Aorta (tissue), 5 donors: ENCODE results near the gene LPXN. TPM values are rescaled to one million over a fixed set of nuclear protein-coding genes. Genes with fewer than 3 reads are reported as not detected.

Experiments used
- ATAC-seq: fragments of 200-7000 bp; cut with Tn5 transposase; one replicate; pipeline ENCODE4 v1.9.1; 2022; ENCODE audit warnings: moderate library complexity; ENCODE audit not compliant: low FRiP score
- DNase-seq, 2 donors: peaks; one replicate each; pipeline ENCODE4 v3.0.0-alpha.2; 2020
- H3K27ac ChIP-seq, 2 donors: one replicate each; pipeline ENCODE4 v1.5.1; 2013; ENCODE audit warnings: low read length in 2 of 2, mild to moderate bottlenecking in 2 of 2, moderate library complexity in 2 of 2, control low read depth in 1 of 2, inconsistent platforms in 1 of 2, low read depth in 1 of 2
- H3K27me3 ChIP-seq, 2 donors: one replicate each; pipeline ENCODE4 v1.6.1; 2013; ENCODE audit warnings: control low read depth in 1 of 2, low read length in 1 of 2, mild to moderate bottlenecking in 1 of 2, moderate library complexity in 1 of 2; ENCODE audit not compliant: insufficient read depth in 2 of 2, control insufficient read depth in 1 of 2
- H3K36me3 ChIP-seq, 2 donors: one replicate each; pipeline ENCODE4 v1.6.1; 2013; ENCODE audit warnings: control low read depth in 1 of 2, low read length in 1 of 2, mild to moderate bottlenecking in 1 of 2; ENCODE audit not compliant: insufficient read depth in 2 of 2, control insufficient read depth in 1 of 2
- H3K4me1 ChIP-seq, 2 donors: one replicate each; pipeline ENCODE4 v1.6.1; 2013; ENCODE audit warnings: low read length in 2 of 2, control low read depth in 1 of 2, mild to moderate bottlenecking in 1 of 2, moderate library complexity in 1 of 2; ENCODE audit not compliant: insufficient read depth in 2 of 2, control insufficient read depth in 1 of 2
- H3K4me3 ChIP-seq, 2 donors: one replicate each; pipeline ENCODE4 v1.5.1; 2013; ENCODE audit warnings: low read length in 2 of 2, control low read depth in 1 of 2, mild to moderate bottlenecking in 1 of 2
- H3K9me3 ChIP-seq: one replicate; pipeline ENCODE4 v1.6.1; 2013; ENCODE audit warnings: mild to moderate bottlenecking, low read length; ENCODE audit not compliant: control insufficient read depth
- WGBS, 2 donors: extraction: QIAGEN DNeasy Blood & Tissue Kit; methylation state at CpG; one replicate each; pipeline ENCODE4 v1.1.7; 2013; 5-methylcytosine and 5-hydroxymethylcytosine counted together
- intact Hi-C, 2 donors: fragments of 100-400 bp; cut with DNase I; formaldehyde crosslinking; loops; one replicate each; pipeline versions ENCODE4 v1.14.2 to v1.15.0; 2022
- polyA plus RNA-seq, 2 donors: library from polyadenylated mRNA; stranded (reverse); fragments of 200-250 nt; gene quantifications; one replicate each; pipeline ENCODE4 v1.2.3, GENCODE V29; 2013
- total RNA-seq, 2 donors: library from RNA; stranded (reverse); fragmentation: NEBNext Ultra II Directional; extraction: Animal tissue kit (Norgen Biotek cat#: 25700); gene quantifications; one replicate each; pipeline ENCODE4 v1.2.1, GENCODE V29; 2021
- donor health status: healthy with polysubstance abuse.
- donor health status: Bipolar disorder and iron deficiency.
- donor health status: DM: no; HTN: no; CAD: no.
- donor health status: DM: no; HTN: no; CAD: no.
- donor health status: DM: yes; HTN: yes; CAD: no.

Gene LPXN
- total and polyA plus RNA-seq, 4 donors = 7.0 to 20.4 (median 11.6) TPM

GRCh38 chr11:58560842-58561241 is 14.8 kb downstream of the LPXN start:
- Histone ChIP-seq H3K9me3 (no peaks in the 10 kb centered on the region), H3K36me3 (no peaks in the 10 kb centered on the region), H3K4me1 (peaks cover 5 to 6% of the 10 kb centered on the region in 2 donors), H3K27me3 (no peaks in the 10 kb centered on the region), H3K4me3 (no peak overlapping the region), H3K27ac (peak overlapping the region in 1 of 2 donors; percentile 57)
- 35% methylated on average over 2 of the region's 2 CpGs for WGBS, 2 donors
- DNase-seq (no peak), ATAC-seq (no peak)
- intact Hi-C loops = no loop called here

GRCh38 chr11:58549644-58550043 is 26.0 kb downstream of the LPXN start:
- ATAC-seq = no peak

GRCh38 chr11:58546841-58547240 is 28.8 kb downstream of the LPXN start:
- 53 to 76% methylated on average over 1 of the region's 1 CpG for WGBS, 2 donors

More at GRCh38 chr11:58549644-58550043, 26.0 kb downstream of the LPXN start:
- Histone ChIP-seq H3K27me3 (no peaks in the 10 kb centered on the region), H3K4me1 (peaks cover 0 to 3% of the 10 kb centered on the region in 2 donors), H3K27ac (no peak overlapping the region), H3K36me3 (peaks cover 3 to 14% of the 10 kb centered on the region in 2 donors), H3K9me3 (no peaks in the 10 kb centered on the region), H3K4me3 (no peak overlapping the region)
- intact Hi-C loops = no loop called here
- DNase-seq = no peak
- 96 to 98% methylated on average over 7 of the region's 7 CpGs for WGBS, 2 donors

GRCh38 chr11:58531865-58532341 is 43.8 kb downstream of the LPXN start:
- Histone ChIP-seq H3K36me3 (peaks cover 2 to 4% of the 10 kb centered on the region in 2 donors), H3K27me3 (no peaks in the 10 kb centered on the region), H3K4me3 (no peak overlapping the region), H3K4me1 (no peaks in the 10 kb centered on the region), H3K27ac (no peak overlapping the region), H3K9me3 (no peaks in the 10 kb centered on the region)
- 94% methylated on average over 25 of the region's 25 CpGs for WGBS, 2 donors
- intact Hi-C loops = loop anchor here in 1 of 2 donors (5.0 kb wide), 1 partner anchor 275 kb away; no protein-coding TSS in a partner anchor
- DNase-seq (no peak), ATAC-seq (no peak)

More at GRCh38 chr11:58546841-58547240, 28.8 kb downstream of the LPXN start:
- H3K27me3 ChIP-seq = no peaks in the 10 kb centered on the region
- no peak overlapping the region for H3K27ac ChIP-seq
- ATAC-seq = no peak
- H3K9me3 ChIP-seq = no peaks in the 10 kb centered on the region
- peaks cover 6 to 12% of the 10 kb centered on the region in 2 donors for H3K36me3 ChIP-seq
- intact Hi-C loops = no loop called here
- peaks cover 0 to under 1% of the 10 kb centered on the region in 2 donors for H3K4me1 ChIP-seq
- DNase-seq = no peak
- no peak overlapping the region for H3K4me3 ChIP-seq

GRCh38 chr11:58530236-58530635 is 45.4 kb downstream of the LPXN start:
- no peak overlapping the region for H3K27ac ChIP-seq
- 90 to 92% methylated on average over 3 of the region's 3 CpGs for WGBS, 2 donors
- no peaks in the 10 kb centered on the region for H3K9me3 ChIP-seq
- no peak for ATAC-seq
- no peaks in the 10 kb centered on the region for H3K27me3 ChIP-seq
- H3K36me3 ChIP-seq = peaks cover 2 to 4% of the 10 kb centered on the region in 2 donors
- intact Hi-C loops = loop anchor here in 1 of 2 donors (5.0 kb wide), 1 partner anchor 277 kb away; no protein-coding TSS in a partner anchor
- H3K4me1 ChIP-seq = no peaks in the 10 kb centered on the region
- DNase-seq = no peak
- no peak overlapping the region for H3K4me3 ChIP-seq

- H3K4me1 ChIP-seq = no peaks in the 10 kb centered on the region
- intact Hi-C loops = no loop called here
- no peaks in the 10 kb centered on the region for H3K27me3 ChIP-seq
- H3K27ac ChIP-seq = no peak overlapping the region
- WGBS, 2 donors = 92 to 93% methylated on average over 6 of the region's 6 CpGs
- no peak for DNase-seq
- peaks cover 2 to 4% of the 10 kb centered on the region in 2 donors for H3K36me3 ChIP-seq
- ATAC-seq = no peak
- H3K4me3 ChIP-seq = no peak overlapping the region
- no peaks in the 10 kb centered on the region for H3K9me3 ChIP-seq
These were observed 48.2 kb downstream of the LPXN start for GRCh38 chr11:58527429-58527828.

GRCh38 chr11:58526721-58527120 is 48.9 kb downstream of the LPXN start:
- 73% methylated on average over 3 of the region's 3 CpGs for WGBS, 2 donors
- Histone ChIP-seq H3K4me3 (no peak overlapping the region), H3K9me3 (no peaks in the 10 kb centered on the region), H3K36me3 (peaks cover 2 to 4% of the 10 kb centered on the region in 2 donors), H3K4me1 (no peaks in the 10 kb centered on the region), H3K27ac (no peak overlapping the region), H3K27me3 (no peaks in the 10 kb centered on the region)
- no peak for DNase-seq
- intact Hi-C loops = no loop called here
- ATAC-seq = no peak

GRCh38 chr11:58525037-58525614 is 50.5 kb downstream of the LPXN start:
- Histone ChIP-seq H3K9me3 (no peaks in the 10 kb centered on the region), H3K36me3 (peaks cover 2 to 4% of the 10 kb centered on the region in 2 donors), H3K4me1 (no peaks in the 10 kb centered on the region), H3K27me3 (no peaks in the 10 kb centered on the region), H3K4me3 (no peak overlapping the region), H3K27ac (no peak overlapping the region)
- no peak for DNase-seq
- ATAC-seq = no peak
- WGBS, 2 donors = 31 to 39% methylated on average over 6 of the region's 6 CpGs
- intact Hi-C loops = no loop called here
